ACC112 (cell line): ENCODE data around the gene VRTN.
"Not testable (repeated sequence)": the region's sequence is repeated elsewhere in the genome, so short reads cannot be mapped to it uniquely, and the experiment has no call there.

ENCODE experiments used
- H2AFZ ChIP-seq: fragments of 200-600 bp; sonication (generic); one replicate; pipeline ENCODE4 v1.6.0; 2017; ENCODE audit warnings: antibody characterized with exemption, low read length; ENCODE audit not compliant: unreplicated experiment
- H3K27ac ChIP-seq: fragments of 200-600 bp; sonication (generic); 2 replicates; pipeline ENCODE4 v1.5.1; 2014; ENCODE audit warnings: low read depth, mild to moderate bottlenecking, antibody characterized with exemption, low read length, moderate library complexity
- H3K27me3 ChIP-seq: fragments of 200-600 bp; sonication (generic); 2 replicates; pipeline ENCODE4 v1.6.1; 2014; ENCODE audit warnings: mild to moderate bottlenecking, antibody characterized with exemption, low read length, moderate library complexity, mixed read lengths; ENCODE audit not compliant: insufficient read depth
- H3K36me3 ChIP-seq: fragments of 200-600 bp; sonication (generic); 2 replicates; pipeline ENCODE4 v1.6.1; 2016; ENCODE audit warnings: mild to moderate bottlenecking, antibody characterized with exemption, low read length, moderate library complexity, mixed read lengths; ENCODE audit not compliant: insufficient read depth
- H3K4me1 ChIP-seq: fragments of 200-600 bp; sonication (generic); one replicate; pipeline ENCODE4 v1.6.1; 2016; ENCODE audit warnings: low read length, mixed read lengths; ENCODE audit not compliant: insufficient read depth, unreplicated experiment, control insufficient read depth
- H3K4me3 ChIP-seq: fragments of 200-600 bp; sonication (generic); 2 replicates; pipeline ENCODE4 v1.5.1; 2014; ENCODE audit warnings: mild to moderate bottlenecking, low read depth, low read length
- H3K79me2 ChIP-seq: fragments of 200-600 bp; sonication (generic); one replicate; pipeline ENCODE4 v1.6.0; 2016; ENCODE audit warnings: low read length; ENCODE audit not compliant: control insufficient read depth, unreplicated experiment, insufficient read depth

The VRTN gene

GRCh38 chr14:74368441-74368840 is 20.2 kb downstream of the VRTN start:
- H3K4me3 ChIP-seq, result no peak overlapping the region
- H3K79me2 ChIP-seq, result no peaks in the 10 kb centered on the region
- 0 out of 2 replicates have a peak, but pooled peaks cover 7% of the 10 kb centered on the region for H3K27me3 ChIP-seq
- no peak overlapping the region for H3K27ac ChIP-seq
- no peaks in the 10 kb centered on the region for H3K4me1 ChIP-seq
- no peak overlapping the region for H2AFZ ChIP-seq
- H3K36me3 ChIP-seq, result no peaks in the 10 kb centered on the region

GRCh38 chr14:74377976-74378690 is 29.9 kb downstream of the VRTN start:
- Histone ChIP-seq H3K4me1 (no peaks in the 10 kb centered on the region), H3K27me3 (peaks cover 9% of the 10 kb centered on the region; the same call in 1 of the 2 replicates), H3K27ac (no peak overlapping the region), H3K79me2 (no peaks in the 10 kb centered on the region), H2AFZ (no peak overlapping the region), H3K4me3 (no peak overlapping the region), H3K36me3 (no peaks in the 10 kb centered on the region)

GRCh38 chr14:74380172-74380571 is 31.9 kb downstream of the VRTN start:
- no peak overlapping the region for H3K4me3 ChIP-seq
- no peak overlapping the region for H2AFZ ChIP-seq
- H3K27ac ChIP-seq, result no peak overlapping the region
- H3K79me2 ChIP-seq, result no peaks in the 10 kb centered on the region
- no peaks in the 10 kb centered on the region for H3K4me1 ChIP-seq
- no peaks in the 10 kb centered on the region for H3K36me3 ChIP-seq
- peaks cover 9% of the 10 kb centered on the region; the same call in 1 of the 2 replicates for H3K27me3 ChIP-seq

- no peak overlapping the region for H2AFZ ChIP-seq
- no peaks in the 10 kb centered on the region for H3K79me2 ChIP-seq
- H3K27me3 ChIP-seq, result peaks cover 6% of the 10 kb centered on the region; the same call in 1 of the 2 replicates
- no peaks in the 10 kb centered on the region for H3K36me3 ChIP-seq
- H3K27ac ChIP-seq, result no peak overlapping the region
- H3K4me3 ChIP-seq, result no peak overlapping the region
- no peaks in the 10 kb centered on the region for H3K4me1 ChIP-seq
Measured at GRCh38 chr14:74380845-74381244, 32.6 kb downstream of the VRTN start.

GRCh38 chr14:74381571-74381970 is 33.3 kb downstream of the VRTN start:
- not testable (repeated sequence) for H3K27me3 ChIP-seq, H3K79me2 ChIP-seq, H3K4me1 ChIP-seq, H3K36me3 ChIP-seq, H3K27ac ChIP-seq, H2AFZ ChIP-seq, H3K4me3 ChIP-seq

GRCh38 chr14:74382231-74382630 is 34.0 kb downstream of the VRTN start:
- Histone ChIP-seq H3K27me3 (peaks cover 13% of the 10 kb centered on the region), H3K27ac (no peak overlapping the region), H3K4me1 (no peaks in the 10 kb centered on the region), H2AFZ (no peak overlapping the region), H3K4me3 (no peak overlapping the region), H3K36me3 (no peaks in the 10 kb centered on the region), H3K79me2 (no peaks in the 10 kb centered on the region)

GRCh38 chr14:74389980-74390379 is 41.7 kb downstream of the VRTN start:
- Histone ChIP-seq H3K27me3 (peaks cover 61% of the 10 kb centered on the region), H3K27ac (no peak overlapping the region), H3K36me3 (no peaks in the 10 kb centered on the region), H3K4me1 (no peaks in the 10 kb centered on the region), H3K79me2 (no peaks in the 10 kb centered on the region), H2AFZ (no peak overlapping the region), H3K4me3 (no peak overlapping the region)

- H3K27me3 ChIP-seq, result peaks cover 66% of the 10 kb centered on the region
- H3K4me1 ChIP-seq, H2AFZ ChIP-seq, H3K79me2 ChIP-seq, H3K4me3 ChIP-seq, H3K36me3 ChIP-seq, H3K27ac ChIP-seq: not testable (repeated sequence)
Measured at GRCh38 chr14:74390505-74390904, 42.2 kb downstream of the VRTN start.

- Histone ChIP-seq H3K4me1 (no peaks in the 10 kb centered on the region), H3K4me3 (no peak overlapping the region), H3K36me3 (no peaks in the 10 kb centered on the region), H2AFZ (no peak overlapping the region), H3K79me2 (no peaks in the 10 kb centered on the region), H3K27ac (no peak overlapping the region), H3K27me3 (peaks cover 70% of the 10 kb centered on the region)
Measured at GRCh38 chr14:74391479-74391878, 43.2 kb downstream of the VRTN start.

- no peak overlapping the region for H3K4me3 ChIP-seq
- H3K36me3 ChIP-seq, result no peaks in the 10 kb centered on the region
- H2AFZ ChIP-seq, result no peak overlapping the region
- no peaks in the 10 kb centered on the region for H3K4me1 ChIP-seq
- peaks cover 67% of the 10 kb centered on the region for H3K27me3 ChIP-seq
- H3K79me2 ChIP-seq, result no peaks in the 10 kb centered on the region
- H3K27ac ChIP-seq, result no peak overlapping the region
Measured at GRCh38 chr14:74392616-74393570, 44.6 kb downstream of the VRTN start.
